HG03025 (cell line): ENCODE data around the gene NFE2L1.

ENCODE experiments used
- ATAC-seq: cut with Tn5 transposase; IDR thresholded peaks from one replicate; pipeline ENCODE4 v1.9.1; 2021; ENCODE audit warnings: mild to moderate bottlenecking, moderate library complexity; ENCODE audit not compliant: unreplicated experiment, low FRiP score

Gene NFE2L1

GRCh38 chr17:48104440-48104839 is 56.3 kb downstream of the NFE2L1 start:
- no peak for ATAC-seq

GRCh38 chr17:48106802-48107136 is 58.6 kb downstream of the NFE2L1 start:
- no peak for ATAC-seq

DNA sequence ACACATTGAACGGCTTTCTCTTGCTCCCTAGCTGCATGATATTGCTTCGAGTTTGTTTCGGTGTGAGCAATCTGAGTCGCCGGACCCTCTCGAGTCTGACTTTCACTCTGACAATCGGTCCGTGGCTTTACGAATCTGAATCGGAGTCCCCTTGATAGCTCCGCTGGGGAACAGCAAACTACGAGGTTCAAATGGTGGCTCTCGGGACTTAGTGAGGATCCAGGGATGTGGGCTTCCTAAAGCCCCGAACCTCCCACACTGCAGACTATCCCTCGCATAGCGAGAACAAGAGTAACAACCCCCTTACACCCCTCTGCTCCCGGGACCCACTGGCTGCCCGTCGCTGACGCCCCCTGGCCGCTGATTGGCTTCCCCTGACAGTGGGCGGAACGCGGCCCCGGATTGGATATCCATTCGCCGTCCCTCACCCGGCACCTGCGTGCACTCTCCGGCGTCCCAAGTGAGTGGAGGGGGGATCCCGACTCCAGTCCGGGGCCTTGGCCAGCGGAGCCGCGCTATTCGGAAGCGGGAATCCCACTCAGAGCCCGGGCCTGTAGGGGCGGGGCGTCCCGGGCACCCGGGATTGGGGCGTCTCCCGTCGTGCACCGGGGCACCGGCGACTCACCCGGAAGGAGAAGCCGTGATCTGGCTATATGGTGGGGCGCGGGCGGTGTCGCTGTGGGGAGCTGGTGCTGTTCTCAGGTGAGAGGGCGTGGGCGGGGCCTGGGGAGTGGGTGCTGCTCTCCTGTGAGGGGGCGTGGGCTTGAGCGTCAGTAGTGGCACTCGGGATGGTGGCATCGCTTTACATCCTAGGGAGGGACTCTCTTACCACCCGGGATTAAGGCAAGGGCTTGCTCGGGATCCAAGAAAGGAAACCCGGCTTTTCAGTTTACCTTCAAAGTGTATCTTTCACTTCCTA is 59.2 kb downstream of the NFE2L1 start, which contains the start of gene SNX11:
TSS of gene SNX11 (plus strand) at position 630 of the 919 bp plus-strand sequence. CDS start 4,278 bp downstream, outside the sequence.
- peak; percentile 73 for ATAC-seq

- ATAC-seq = no peak
Measured at GRCh38 chr17:48110761-48111160, 62.6 kb downstream of the NFE2L1 start.
